CD14-positive monocyte (primary cell): ENCODE results near the gene PRRT1. TPM values are rescaled to one million over a fixed set of nuclear protein-coding genes. Genes with fewer than 3 reads are reported as not detected.
A peak's percentile ranks its signal among the peaks of the same experiment; 100 is the strongest.

ENCODE experiments used
- DNase-seq, 3 donors: peaks; one replicate each; pipeline ENCODE4 v3.0.0-alpha.2; 2011 to 2022
- H2AFZ ChIP-seq: 2 replicates; pipeline ENCODE4 v1.6.0; 2012; ENCODE audit warnings: mild to moderate bottlenecking, low read depth, low read length, inconsistent platforms; ENCODE audit not compliant: insufficient read depth, poor library complexity, severe bottlenecking
- H3K27ac ChIP-seq, 2 donors: 1 replicate in 1 of 2; 2 replicates in 1 of 2; pipeline ENCODE4 v1.5.1; 2012 to 2013; ENCODE audit warnings: low read length in 2 of 2, control low read depth in 1 of 2, inconsistent platforms in 1 of 2, low read depth in 1 of 2, mild to moderate bottlenecking in 1 of 2
- H3K27me3 ChIP-seq, 2 donors: one replicate each; pipeline versions ENCODE4 v1.6.0 to v1.6.1; 2011 to 2013; ENCODE audit warnings: low read length in 2 of 2; ENCODE audit not compliant: control insufficient read depth in 2 of 2, insufficient read depth in 2 of 2
- H3K36me3 ChIP-seq, 2 donors: replicated peaks in 1 of 2; 1 replicate in 1 of 2; 2 replicates in 1 of 2; pipeline versions ENCODE4 v1.5.1 to v1.6.1; 2012 to 2013; ENCODE audit warnings: low read length in 2 of 2, control low read depth in 1 of 2, inconsistent platforms in 1 of 2, mild to moderate bottlenecking in 1 of 2; ENCODE audit not compliant: insufficient read depth in 2 of 2, control insufficient read depth in 1 of 2
- H3K4me1 ChIP-seq, 2 donors: 1 replicate in 1 of 2; 2 replicates in 1 of 2; pipeline versions ENCODE4 v1.5.1 to v1.6.1; 2012 to 2013; ENCODE audit warnings: low read length in 2 of 2, control low read depth in 1 of 2, inconsistent platforms in 1 of 2, mild to moderate bottlenecking in 1 of 2, moderate library complexity in 1 of 2; ENCODE audit not compliant: insufficient read depth in 2 of 2, control insufficient read depth in 1 of 2
- H3K4me2 ChIP-seq: replicated peaks from 2 replicates; pipeline ENCODE3; 2012; ENCODE audit warnings: low read length, moderate library complexity, mild to moderate bottlenecking; ENCODE audit not compliant: poor library complexity, severe bottlenecking; ENCODE audit errors: extremely low read depth
- H3K4me3 ChIP-seq, 3 experiments: fragments of 200-600 bp in 1 of 3; sonication (generic) in 1 of 3; replicated peaks in 1 of 3; 1 replicate in 2 of 3; 2 replicates in 1 of 3; pipeline ENCODE4 v1.5.1; 2011 to 2013; ENCODE audit warnings: low read length in 3 of 3, mild to moderate bottlenecking in 3 of 3, control low read depth in 2 of 3, low read depth in 2 of 3, inconsistent platforms in 1 of 3, moderate library complexity in 1 of 3
- H3K79me2 ChIP-seq: 2 replicates; pipeline ENCODE4 v1.6.0; 2012; ENCODE audit warnings: mild to moderate bottlenecking, control low read depth, inconsistent platforms, low read length, moderate library complexity; ENCODE audit not compliant: insufficient read depth
- H3K9ac ChIP-seq: 2 replicates; pipeline ENCODE4 v1.6.0; 2017; ENCODE audit warnings: low read length, mild to moderate bottlenecking; ENCODE audit not compliant: insufficient read depth, poor library complexity, severe bottlenecking
- H3K9me3 ChIP-seq, 2 donors: replicated peaks in 1 of 2; 1 replicate in 1 of 2; 2 replicates in 1 of 2; pipeline versions ENCODE4 v1.5.1 to v1.6.1; 2012 to 2013; ENCODE audit warnings: low read length in 2 of 2, control low read depth in 1 of 2; ENCODE audit not compliant: control insufficient read depth in 1 of 2, insufficient read depth in 1 of 2
- H4K20me1 ChIP-seq: 2 replicates; pipeline ENCODE4 v1.6.0; 2012; ENCODE audit warnings: mild to moderate bottlenecking, low read length, control low read depth, moderate library complexity; ENCODE audit not compliant: insufficient read depth
- H3K27ac Mint-ChIP-seq, 7 donors: one replicate each; pipeline ENCODE4 v1.8.0; 2020; ENCODE audit warnings: mild to moderate bottlenecking in 7 of 7, mixed read lengths in 7 of 7, moderate library complexity in 6 of 7, inconsistent platforms in 2 of 7
- H3K27me3 Mint-ChIP-seq, 3 donors: one replicate each; pipeline ENCODE4 v1.8.0; 2021 to 2022; ENCODE audit warnings: low read depth in 3 of 3, mild to moderate bottlenecking in 3 of 3, mixed read lengths in 3 of 3, moderate library complexity in 3 of 3, inconsistent platforms in 1 of 3
- H3K36me3 Mint-ChIP-seq, 2 donors: one replicate each; pipeline ENCODE4 v1.8.0; 2020; ENCODE audit warnings: mixed read lengths in 2 of 2, inconsistent platforms in 1 of 2, mild to moderate bottlenecking in 1 of 2
- H3K4me1 Mint-ChIP-seq: one replicate; pipeline ENCODE4 v1.8.0; 2020; ENCODE audit warnings: mild to moderate bottlenecking, mixed read lengths
- H3K4me3 Mint-ChIP-seq, 2 donors: one replicate each; pipeline ENCODE4 v1.8.0; 2020; ENCODE audit warnings: mild to moderate bottlenecking in 2 of 2, mixed read lengths in 2 of 2, moderate library complexity in 1 of 2
- H3K9me3 Mint-ChIP-seq, 7 donors: one replicate each; pipeline ENCODE4 v1.8.0; 2020 to 2022; ENCODE audit warnings: mixed read lengths in 7 of 7, mild to moderate bottlenecking in 6 of 7, moderate library complexity in 6 of 7, inconsistent platforms in 2 of 7
- CTCF ChIP-seq: fragments of 200-600 bp; IDR thresholded peaks from one replicate; pipeline ENCODE4 v1.8.0; 2022; ENCODE audit warnings: antibody characterized with exemption, mild to moderate bottlenecking
- WGBS: methylation state at CpG from one replicate; pipeline ENCODE4 v1.1.5; 2013; ENCODE audit warnings: missing lambda C conversion rate; ENCODE audit not compliant: insufficient coverage; 5-methylcytosine and 5-hydroxymethylcytosine counted together
- intact Hi-C, 2 donors: fragments of 100-400 bp; cut with micrococcal nuclease; formaldehyde crosslinking; loops; one replicate each; pipeline versions ENCODE4 v1.15.0 to v1.15.1; 2023
- polyA plus RNA-seq, 3 donors: library from polyadenylated mRNA; depleted of rRNA in 1 of 3; unstranded in 2 of 3; stranded (reverse) in 1 of 3; fragments of 300-500 nt in 2 of 3; fragments of >200 nt in 1 of 3; fragmentation: Illumina TruSeq in 2 of 3; gene quantifications; 1 replicate in 2 of 3; 2 replicates in 1 of 3; pipeline ENCODE4 v1.2.3, GENCODE V29; 2012 to 2021

Gene PRRT1
- polyA plus RNA-seq, 3 donors, result not detected

- TF ChIP-seq CTCF, result no peak
- peaks cover 49% of the 10 kb centered on the region for H3K79me2 ChIP-seq
- Mint-ChIP-seq H3K4me3 (peak overlapping the region; percentile 90 to 98), H3K27me3 (peaks cover 0 to 4% (median 0%) of the 10 kb centered on the region in 3 donors), H3K9me3 (no peaks in the 10 kb centered on the region), H3K4me1 (peaks cover 75% of the 10 kb centered on the region), H3K27ac (peak overlapping the region; percentile 96 to 100 (median 100)), H3K36me3 (peaks cover 16 to 18% of the 10 kb centered on the region in 2 donors)
- no peaks in the 10 kb centered on the region for H4K20me1 ChIP-seq
- peak in 2 of 3 donors; percentile 32 to 66 for DNase-seq
- no peaks in the 10 kb centered on the region for H3K27me3 ChIP-seq
- no peaks in the 10 kb centered on the region for H3K9me3 ChIP-seq
- 64% methylated on average over 2 of the region's 5 CpGs for WGBS
- H2AFZ ChIP-seq, result peak overlapping the region; percentile 93
- peak overlapping the region; percentile 97 for H3K4me2 ChIP-seq
- peak overlapping the region; percentile 71 to 94 (median 82) for H3K4me3 ChIP-seq
- peak overlapping the region; percentile 81 for H3K9ac ChIP-seq
- H3K27ac ChIP-seq, result peak overlapping the region; percentile 89 to 90
- H3K36me3 ChIP-seq, result peaks cover 11 to 18% of the 10 kb centered on the region in 2 donors
- H3K4me1 ChIP-seq, result peaks cover 49 to 64% of the 10 kb centered on the region in 2 donors
- intact Hi-C loops, result loop anchor here (1.0 to 5.0 kb wide), 2 partner anchors 28 to 54 kb away; no protein-coding TSS in a partner anchor
Observed at GRCh38 chr6:32176476-32177182, 24.9 kb upstream of the PRRT1 start.

DNA sequence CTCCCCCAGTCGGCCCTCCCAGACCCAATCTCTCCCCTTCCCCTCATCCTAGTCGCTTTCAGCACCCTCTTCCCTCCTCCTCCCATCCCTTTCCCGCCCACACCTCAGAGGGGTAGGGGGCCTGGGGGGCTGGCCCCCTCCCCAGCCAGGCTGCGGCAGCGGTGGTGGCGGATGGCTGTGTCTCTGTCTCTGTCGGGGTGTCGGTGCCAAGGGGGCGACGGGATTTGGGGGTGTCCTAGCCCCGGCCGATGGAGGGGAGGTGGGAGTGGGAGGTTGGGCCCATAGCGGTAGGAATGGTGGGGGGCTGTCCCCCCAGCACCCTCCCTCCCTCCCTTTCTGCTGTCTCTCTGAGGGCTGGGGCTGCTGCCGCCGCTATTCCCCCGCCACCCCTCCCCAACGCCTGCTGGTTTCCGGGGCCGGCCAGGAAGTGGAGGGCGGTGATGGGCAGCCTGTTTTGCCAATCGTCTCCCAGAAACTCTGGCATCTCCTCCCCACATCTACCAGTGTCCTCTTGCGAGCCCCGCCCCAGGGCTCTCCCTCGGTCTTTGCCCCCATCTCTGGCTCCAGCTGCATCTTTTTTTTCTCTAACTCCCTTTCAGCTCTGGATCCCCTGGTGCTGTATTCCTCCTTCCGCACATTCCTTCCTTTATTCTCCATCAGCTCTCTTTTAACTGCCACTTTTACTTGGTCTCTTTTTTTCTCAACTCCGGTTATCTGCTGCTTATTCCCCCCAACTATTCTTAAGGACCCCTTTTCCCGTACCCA is 24.2 kb upstream of the PRRT1 start, which contains the start of gene AGPAT1:
Gene AGPAT1 (minus strand): TSS at position 374 of the 765 bp plus-strand sequence. CDS start 4,588 bp downstream, outside the sequence.
- peaks cover 0 to 4% (median under 1%) of the 10 kb centered on the region in 3 donors for H3K27me3 Mint-ChIP-seq
- H3K4me1 ChIP-seq, result peaks cover 49 to 63% of the 10 kb centered on the region in 2 donors
- WGBS, result under 1% methylated on average over 17 of the region's 27 CpGs

More for the DNA sequence above, 24.2 kb upstream of the PRRT1 start, which contains the start of gene AGPAT1:
- intact Hi-C loops, result loop anchor here (1.0 to 5.0 kb wide), 3 partner anchors 21 to 54 kb away; partner anchors contain the start of gene PPT2 (in 1 of the 2)
- H3K4me1 Mint-ChIP-seq, result peaks cover 69% of the 10 kb centered on the region
- peak within 1 kb of the TSS; percentile 90 to 98 for H3K4me3 Mint-ChIP-seq
- DNase-seq, result peak; percentile 92 to 95 (median 93)
- H3K9ac ChIP-seq, result peak within 1 kb of the TSS; percentile 81
- H3K36me3 Mint-ChIP-seq, result peaks cover 14 to 16% of the 10 kb centered on the region in 2 donors
- H3K27ac Mint-ChIP-seq, result peak within 1 kb of the TSS; percentile 96 to 100 (median 100)
- H3K36me3 ChIP-seq, result peaks cover 8 to 16% of the 10 kb centered on the region in 2 donors
- no peak for TF ChIP-seq CTCF
- H3K9me3 Mint-ChIP-seq, result no peaks in the 10 kb centered on the region
- peak within 1 kb of the TSS; percentile 93 for H2AFZ ChIP-seq
- peak within 1 kb of the TSS; percentile 89 to 90 for H3K27ac ChIP-seq
- H4K20me1 ChIP-seq, result no peaks in the 10 kb centered on the region
- H3K4me3 ChIP-seq, result peak within 1 kb of the TSS; percentile 71 to 94 (median 82)
- peak within 1 kb of the TSS; percentile 97 for H3K4me2 ChIP-seq
- no peaks in the 10 kb centered on the region for H3K9me3 ChIP-seq
- H3K27me3 ChIP-seq, result no peaks in the 10 kb centered on the region
- peaks cover 42% of the 10 kb centered on the region for H3K79me2 ChIP-seq
